SK-N-SH treated with all-trans-retinoic acid at 6 μM for 48 hours (cell line): ENCODE results near the gene TMED6.

Source experiments
- ATAC-seq: fragments of 200-7000 bp; cut with Tn5 transposase; 3 replicates; pipeline ENCODE4 v1.9.1; 2020; ENCODE audit warnings: mild to moderate bottlenecking, moderate library complexity
- BACH2 ChIP-seq: fragments of 250-450 bp; sonication (Bioruptor Pico); IDR thresholded peaks from 2 replicates; pipeline ENCODE4 v1.9.0; 2021; ENCODE audit warnings: mild to moderate bottlenecking, borderline replicate concordance
- CSDC2 ChIP-seq: fragments of 250-450 bp; sonication (Bioruptor Pico); IDR thresholded peaks from 2 replicates; pipeline ENCODE4 v1.5.0; 2020; ENCODE audit warnings: mild to moderate bottlenecking, moderate library complexity
- ESRRG ChIP-seq: fragments of 250-450 bp; sonication (Bioruptor Pico); IDR thresholded peaks from 2 replicates; pipeline ENCODE4 v1.6.1; 2021; ENCODE audit warnings: mild to moderate bottlenecking
- GLIS3 ChIP-seq: fragments of 250-450 bp; sonication (Bioruptor Pico); IDR thresholded peaks from 2 replicates; pipeline ENCODE4 v1.5.0; 2020; ENCODE audit warnings: mild to moderate bottlenecking, moderate library complexity
- ISL1 ChIP-seq: fragments of 250-450 bp; sonication (Bioruptor Pico); IDR thresholded peaks from 2 replicates; pipeline ENCODE4 v2.1.2; 2022; ENCODE audit warnings: mild to moderate bottlenecking, moderate library complexity
- OSR1 ChIP-seq: fragments of 250-450 bp; sonication (Bioruptor Pico); IDR thresholded peaks from 2 replicates; pipeline ENCODE4 v1.8.0; 2022; ENCODE audit warnings: moderate library complexity, mild to moderate bottlenecking, inconsistent platforms
- PATZ1 ChIP-seq: fragments of 250-450 bp; sonication (Bioruptor Pico); IDR thresholded peaks from 2 replicates; pipeline ENCODE4 v1.8.0; 2020; ENCODE audit warnings: mild to moderate bottlenecking, moderate library complexity, borderline replicate concordance
- PPARA ChIP-seq: fragments of 250-450 bp; sonication (Bioruptor Pico); IDR thresholded peaks from 2 replicates; pipeline ENCODE4 v1.5.0; 2020; ENCODE audit warnings: mild to moderate bottlenecking, borderline replicate concordance
- RARB ChIP-seq: fragments of 250-450 bp; sonication (Bioruptor Pico); IDR thresholded peaks from 2 replicates; pipeline ENCODE4 v1.8.0; 2021; ENCODE audit warnings: mild to moderate bottlenecking, moderate library complexity
- SNAI2 ChIP-seq: fragments of 250-450 bp; sonication (Bioruptor Pico); IDR thresholded peaks from 2 replicates; pipeline ENCODE4 v1.5.0; 2020; ENCODE audit warnings: mild to moderate bottlenecking, moderate library complexity
- TCF4 ChIP-seq: fragments of 250-450 bp; sonication (Bioruptor Pico); IDR thresholded peaks from 2 replicates; pipeline ENCODE4 v1.8.0; 2021; ENCODE audit warnings: mild to moderate bottlenecking, moderate library complexity, borderline replicate concordance
- TOX ChIP-seq: fragments of 250-450 bp; sonication (Bioruptor Pico); IDR thresholded peaks from 2 replicates; pipeline ENCODE4 v1.8.0; 2021; ENCODE audit warnings: mild to moderate bottlenecking, moderate library complexity, borderline replicate concordance
- ZC3H10 ChIP-seq: fragments of 250-450 bp; sonication (Bioruptor Pico); IDR thresholded peaks from 2 replicates; pipeline ENCODE4 v1.5.1; 2021; ENCODE audit warnings: mild to moderate bottlenecking, moderate library complexity
- ZFP30 ChIP-seq: fragments of 450-650 bp; formaldehyde crosslinking; IDR thresholded peaks from 2 replicates; pipeline ENCODE4 v1.5.0; 2022; ENCODE audit warnings: mild to moderate bottlenecking, moderate library complexity
- ZNF565 ChIP-seq: fragments of 450-650 bp; formaldehyde crosslinking; conservative IDR thresholded peaks from 2 replicates; pipeline ENCODE4 v1.5.0; 2020; ENCODE audit warnings: low read depth, mild to moderate bottlenecking, moderate library complexity
- ZNF70 ChIP-seq: fragments of 450-650 bp; formaldehyde crosslinking; IDR thresholded peaks from 2 replicates; pipeline ENCODE4 v1.5.0; 2020; ENCODE audit warnings: mild to moderate bottlenecking, moderate library complexity
- ZNF8 ChIP-seq: fragments of 450-650 bp; formaldehyde crosslinking; IDR thresholded peaks from 2 replicates; pipeline ENCODE4 v1.5.0; 2020; ENCODE audit warnings: mild to moderate bottlenecking, moderate library complexity
- TF ChIP-seq, protein P1 (sequence below): fragments of 250-450 bp; sonication (Bioruptor Pico); IDR thresholded peaks from 2 replicates; pipeline ENCODE4 v1.5.0; 2020; ENCODE audit warnings: mild to moderate bottlenecking, moderate library complexity
- TF ChIP-seq, protein P2 (sequence below): fragments of 250-450 bp; sonication (Bioruptor Pico); IDR thresholded peaks from 2 replicates; pipeline ENCODE4 v1.5.1; 2021; ENCODE audit warnings: mild to moderate bottlenecking, moderate library complexity
- TF ChIP-seq, protein P3 (sequence below): fragments of 250-450 bp; sonication (Bioruptor Pico); IDR thresholded peaks from 2 replicates; pipeline ENCODE4 v1.8.0; 2021; ENCODE audit warnings: low read depth, mild to moderate bottlenecking, moderate library complexity, borderline replicate concordance

The TMED6 gene

DNA sequence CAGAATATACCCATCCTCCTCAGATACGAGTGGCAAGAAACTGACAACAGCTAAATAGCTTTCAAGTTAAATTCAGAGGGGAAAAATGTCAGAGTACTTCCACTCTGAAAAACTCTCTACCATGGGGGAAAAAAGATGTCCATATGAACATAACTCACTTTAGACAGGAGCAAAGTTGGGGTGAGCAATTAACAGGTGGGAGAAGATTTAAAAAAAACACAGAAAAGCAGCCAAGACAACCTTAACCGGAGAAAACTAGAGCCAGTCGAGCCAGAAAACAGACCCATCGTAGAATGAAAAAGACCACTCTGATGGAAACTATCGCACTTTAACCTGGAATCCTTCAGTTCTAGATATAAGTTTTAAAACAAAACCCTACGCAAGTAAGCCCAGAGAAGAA, 33.4 kb upstream of the TMED6 start (continued):
- TF ChIP-seq PATZ1 (CRISPR knock-in tag): no peak
- no peak for TF ChIP-seq ESRRG
- TF ChIP-seq CSDC2 (CRISPR knock-in tag): no peak
- TF ChIP-seq, all 23 proteins: peak for 0

DNA sequence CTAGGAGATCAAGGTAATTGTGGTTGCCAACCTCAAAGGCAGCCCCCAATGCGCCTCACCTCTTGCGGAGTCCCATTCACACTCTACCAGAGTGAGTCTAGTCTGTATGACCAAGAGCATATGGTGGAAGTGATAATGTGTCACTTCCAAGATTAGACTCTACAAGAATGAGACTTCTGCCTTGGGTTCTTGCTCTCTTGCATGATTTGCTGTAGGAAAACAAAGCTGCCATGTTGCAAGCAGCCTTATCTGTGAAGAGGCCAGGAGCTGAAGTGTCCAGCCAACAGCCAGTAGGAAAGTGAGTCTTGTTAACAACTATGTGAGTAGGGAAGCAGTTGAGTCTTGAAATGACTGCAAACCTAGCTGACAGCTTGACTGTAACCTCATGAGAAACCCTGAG, 30.8 kb upstream of the TMED6 start:
- no peak for TF ChIP-seq PATZ1 (CRISPR knock-in tag)
- TF ChIP-seq, protein P1, sequence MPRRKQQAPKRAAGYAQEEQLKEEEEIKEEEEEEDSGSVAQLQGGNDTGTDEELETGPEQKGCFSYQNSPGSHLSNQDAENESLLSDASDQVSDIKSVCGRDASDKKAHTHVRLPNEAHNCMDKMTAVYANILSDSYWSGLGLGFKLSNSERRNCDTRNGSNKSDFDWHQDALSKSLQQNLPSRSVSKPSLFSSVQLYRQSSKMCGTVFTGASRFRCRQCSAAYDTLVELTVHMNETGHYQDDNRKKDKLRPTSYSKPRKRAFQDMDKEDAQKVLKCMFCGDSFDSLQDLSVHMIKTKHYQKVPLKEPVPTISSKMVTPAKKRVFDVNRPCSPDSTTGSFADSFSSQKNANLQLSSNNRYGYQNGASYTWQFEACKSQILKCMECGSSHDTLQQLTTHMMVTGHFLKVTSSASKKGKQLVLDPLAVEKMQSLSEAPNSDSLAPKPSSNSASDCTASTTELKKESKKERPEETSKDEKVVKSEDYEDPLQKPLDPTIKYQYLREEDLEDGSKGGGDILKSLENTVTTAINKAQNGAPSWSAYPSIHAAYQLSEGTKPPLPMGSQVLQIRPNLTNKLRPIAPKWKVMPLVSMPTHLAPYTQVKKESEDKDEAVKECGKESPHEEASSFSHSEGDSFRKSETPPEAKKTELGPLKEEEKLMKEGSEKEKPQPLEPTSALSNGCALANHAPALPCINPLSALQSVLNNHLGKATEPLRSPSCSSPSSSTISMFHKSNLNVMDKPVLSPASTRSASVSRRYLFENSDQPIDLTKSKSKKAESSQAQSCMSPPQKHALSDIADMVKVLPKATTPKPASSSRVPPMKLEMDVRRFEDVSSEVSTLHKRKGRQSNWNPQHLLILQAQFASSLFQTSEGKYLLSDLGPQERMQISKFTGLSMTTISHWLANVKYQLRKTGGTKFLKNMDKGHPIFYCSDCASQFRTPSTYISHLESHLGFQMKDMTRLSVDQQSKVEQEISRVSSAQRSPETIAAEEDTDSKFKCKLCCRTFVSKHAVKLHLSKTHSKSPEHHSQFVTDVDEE (CRISPR knock-in tag): no peak
- no peak for TF ChIP-seq ZNF565 (CRISPR knock-in tag)
- TF ChIP-seq ZC3H10 (CRISPR knock-in tag): no peak
- TF ChIP-seq TOX: no peak
- TF ChIP-seq GLIS3: no peak
- no peak for TF ChIP-seq SNAI2
- TF ChIP-seq ZFP30 (CRISPR knock-in tag): no peak
- TF ChIP-seq, protein P2, sequence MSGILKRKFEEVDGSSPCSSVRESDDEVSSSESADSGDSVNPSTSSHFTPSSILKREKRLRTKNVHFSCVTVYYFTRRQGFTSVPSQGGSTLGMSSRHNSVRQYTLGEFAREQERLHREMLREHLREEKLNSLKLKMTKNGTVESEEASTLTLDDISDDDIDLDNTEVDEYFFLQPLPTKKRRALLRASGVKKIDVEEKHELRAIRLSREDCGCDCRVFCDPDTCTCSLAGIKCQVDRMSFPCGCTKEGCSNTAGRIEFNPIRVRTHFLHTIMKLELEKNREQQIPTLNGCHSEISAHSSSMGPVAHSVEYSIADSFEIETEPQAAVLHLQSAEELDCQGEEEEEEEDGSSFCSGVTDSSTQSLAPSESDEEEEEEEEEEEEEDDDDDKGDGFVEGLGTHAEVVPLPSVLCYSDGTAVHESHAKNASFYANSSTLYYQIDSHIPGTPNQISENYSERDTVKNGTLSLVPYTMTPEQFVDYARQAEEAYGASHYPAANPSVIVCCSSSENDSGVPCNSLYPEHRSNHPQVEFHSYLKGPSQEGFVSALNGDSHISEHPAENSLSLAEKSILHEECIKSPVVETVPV (CRISPR knock-in tag): no peak
- TF ChIP-seq CSDC2 (CRISPR knock-in tag): no peak
- TF ChIP-seq ESRRG: no peak
- no peak for TF ChIP-seq TCF4 (CRISPR knock-in tag)
- TF ChIP-seq OSR1 (CRISPR knock-in tag): no peak
- no peak for TF ChIP-seq BACH2
- no peak for TF ChIP-seq ZNF70
- TF ChIP-seq RARB (CRISPR knock-in tag): no peak

DNA sequence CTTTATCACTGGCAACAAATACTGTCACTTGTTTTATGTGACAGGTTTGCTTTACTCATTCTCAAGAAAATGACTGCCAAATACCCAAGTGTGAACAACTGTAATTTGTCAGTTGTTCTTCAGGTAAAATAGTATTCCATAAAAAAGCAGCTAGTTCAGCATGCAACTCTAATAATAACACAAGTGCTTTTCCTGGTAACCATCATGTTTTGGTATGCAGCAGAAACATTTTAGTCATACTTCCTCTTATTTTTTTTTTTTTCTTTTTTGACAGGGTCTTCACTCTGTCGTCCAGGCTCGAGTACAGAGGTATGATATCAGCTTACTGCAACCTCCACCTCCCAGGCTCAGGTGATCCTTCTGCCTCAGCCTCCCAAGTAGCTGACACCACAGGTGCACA, 29.6 kb upstream of the TMED6 start:
- ATAC-seq: no peak
- TF ChIP-seq TCF4 (CRISPR knock-in tag) (no peak), GLIS3 (no peak), ZFP30 (CRISPR knock-in tag) (no peak), SNAI2 (no peak), PPARA (CRISPR knock-in tag) (no peak), PATZ1 (CRISPR knock-in tag) (no peak), CSDC2 (CRISPR knock-in tag) (no peak), ZNF8 (no peak), TOX (no peak), OSR1 (CRISPR knock-in tag) (no peak), ZNF565 (CRISPR knock-in tag) (no peak), ISL1 (CRISPR knock-in tag) (no peak), BACH2 (no peak), ESRRG (no peak)
- TF ChIP-seq, protein P1 (CRISPR knock-in tag): no peak
- TF ChIP-seq, protein P3, sequence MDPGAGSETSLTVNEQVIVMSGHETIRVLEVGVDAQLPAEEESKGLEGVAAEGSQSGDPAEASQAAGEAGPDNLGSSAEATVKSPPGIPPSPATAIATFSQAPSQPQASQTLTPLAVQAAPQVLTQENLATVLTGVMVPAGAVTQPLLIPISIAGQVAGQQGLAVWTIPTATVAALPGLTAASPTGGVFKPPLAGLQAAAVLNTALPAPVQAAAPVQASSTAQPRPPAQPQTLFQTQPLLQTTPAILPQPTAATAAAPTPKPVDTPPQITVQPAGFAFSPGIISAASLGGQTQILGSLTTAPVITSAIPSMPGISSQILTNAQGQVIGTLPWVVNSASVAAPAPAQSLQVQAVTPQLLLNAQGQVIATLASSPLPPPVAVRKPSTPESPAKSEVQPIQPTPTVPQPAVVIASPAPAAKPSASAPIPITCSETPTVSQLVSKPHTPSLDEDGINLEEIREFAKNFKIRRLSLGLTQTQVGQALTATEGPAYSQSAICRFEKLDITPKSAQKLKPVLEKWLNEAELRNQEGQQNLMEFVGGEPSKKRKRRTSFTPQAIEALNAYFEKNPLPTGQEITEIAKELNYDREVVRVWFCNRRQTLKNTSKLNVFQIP: no peak
- TF ChIP-seq, protein P2 (CRISPR knock-in tag): no peak

More for the DNA sequence above, 30.8 kb upstream of the TMED6 start:
- no peak for ATAC-seq
